ENCODE data around the gene LYRM1.

LYRM1 gene

DNA sequence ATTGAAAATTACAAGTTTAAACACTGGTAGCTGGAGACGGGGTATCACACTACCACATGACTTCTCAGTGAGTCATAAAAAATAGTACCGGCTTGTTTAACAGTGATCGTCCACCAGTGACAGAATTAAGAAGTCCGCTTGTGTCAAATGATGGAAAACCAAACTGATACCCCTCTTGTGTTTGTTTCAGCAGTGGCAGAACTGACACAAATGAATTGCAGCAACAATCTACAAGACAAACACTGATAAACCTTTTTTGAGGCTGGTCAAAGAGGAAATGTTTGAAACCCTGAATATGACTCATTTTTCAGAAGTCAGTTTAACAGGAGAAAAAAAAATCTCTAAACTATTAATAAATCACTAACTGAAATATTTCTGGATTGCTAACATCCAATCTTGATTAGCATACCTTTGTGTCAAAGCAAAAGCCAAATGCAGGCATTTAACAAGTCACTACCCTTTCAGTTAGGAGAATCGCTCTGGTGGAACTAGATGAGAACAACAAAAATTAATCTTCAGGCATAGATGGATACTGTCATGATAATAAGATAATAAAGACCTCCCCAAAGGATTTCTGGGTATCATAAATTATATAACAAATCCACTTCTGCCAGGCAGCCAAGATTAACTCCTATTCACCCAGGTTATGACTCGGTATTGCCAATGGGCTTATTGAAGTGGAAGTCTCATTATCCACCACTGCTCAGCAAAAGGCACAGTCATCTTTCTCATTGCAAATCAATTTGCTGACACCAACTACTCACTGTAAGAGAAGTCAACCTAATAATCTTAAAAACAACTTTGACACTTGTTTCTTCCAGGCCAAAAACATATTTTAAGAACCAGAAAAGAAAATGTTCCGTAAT lies 21.2 kb upstream of the LYRM1 start:
- Histone ChIP-seq H3K79me2 (ENCODE audit: insufficient read depth, low read length) (peaks cover 60% of the 10 kb centered on the region), H2AFZ (ENCODE audit: low read length) (no peak overlapping the region), H4K20me1 (ENCODE audit: insufficient read depth, low read length, poor library complexity, severe bottlenecking) (peaks cover under 1% of the 10 kb centered on the region), H3K4me2 (ENCODE audit: low read depth, low read length, poor library complexity, severe bottlenecking) (no peak overlapping the region), H3K9me2 (replicated peaks; ENCODE audit: low read depth, low read length) (no peaks in the 10 kb centered on the region), H3K36me3 (ENCODE audit: insufficient read depth, low read length) (no peaks in the 10 kb centered on the region), H3K9ac (ENCODE audit: low read depth, low read length, poor library complexity, severe bottlenecking) (no peak overlapping the region), H3K4me1 (ENCODE audit: insufficient read depth, low read length, poor library complexity, severe bottlenecking) (peaks cover 37% of the 10 kb centered on the region), H3F3A (ENCODE audit: low read depth) (0 out of 2 replicates have a peak, but pooled peaks cover 7% of the 10 kb centered on the region), H3K9me3 (ENCODE audit: insufficient read depth, low read depth, low read length) (no peaks in the 10 kb centered on the region), H3K27me3 (ENCODE audit: insufficient read depth, low read length, poor library complexity, severe bottlenecking) (no peaks in the 10 kb centered on the region), H3K4me3 (ENCODE audit: low read length, poor library complexity, severe bottlenecking) (no peak overlapping the region)
- TF ChIP-seq, protein P1, sequence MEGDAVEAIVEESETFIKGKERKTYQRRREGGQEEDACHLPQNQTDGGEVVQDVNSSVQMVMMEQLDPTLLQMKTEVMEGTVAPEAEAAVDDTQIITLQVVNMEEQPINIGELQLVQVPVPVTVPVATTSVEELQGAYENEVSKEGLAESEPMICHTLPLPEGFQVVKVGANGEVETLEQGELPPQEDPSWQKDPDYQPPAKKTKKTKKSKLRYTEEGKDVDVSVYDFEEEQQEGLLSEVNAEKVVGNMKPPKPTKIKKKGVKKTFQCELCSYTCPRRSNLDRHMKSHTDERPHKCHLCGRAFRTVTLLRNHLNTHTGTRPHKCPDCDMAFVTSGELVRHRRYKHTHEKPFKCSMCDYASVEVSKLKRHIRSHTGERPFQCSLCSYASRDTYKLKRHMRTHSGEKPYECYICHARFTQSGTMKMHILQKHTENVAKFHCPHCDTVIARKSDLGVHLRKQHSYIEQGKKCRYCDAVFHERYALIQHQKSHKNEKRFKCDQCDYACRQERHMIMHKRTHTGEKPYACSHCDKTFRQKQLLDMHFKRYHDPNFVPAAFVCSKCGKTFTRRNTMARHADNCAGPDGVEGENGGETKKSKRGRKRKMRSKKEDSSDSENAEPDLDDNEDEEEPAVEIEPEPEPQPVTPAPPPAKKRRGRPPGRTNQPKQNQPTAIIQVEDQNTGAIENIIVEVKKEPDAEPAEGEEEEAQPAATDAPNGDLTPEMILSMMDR (conservative IDR thresholded peaks at IDR 0.05; ENCODE audit: low read length), result no peak
- TF ChIP-seq EZH2phosphoT487 (IDR thresholded peaks at IDR 0.05; ENCODE audit: borderline replicate concordance), result no peak

DNA sequence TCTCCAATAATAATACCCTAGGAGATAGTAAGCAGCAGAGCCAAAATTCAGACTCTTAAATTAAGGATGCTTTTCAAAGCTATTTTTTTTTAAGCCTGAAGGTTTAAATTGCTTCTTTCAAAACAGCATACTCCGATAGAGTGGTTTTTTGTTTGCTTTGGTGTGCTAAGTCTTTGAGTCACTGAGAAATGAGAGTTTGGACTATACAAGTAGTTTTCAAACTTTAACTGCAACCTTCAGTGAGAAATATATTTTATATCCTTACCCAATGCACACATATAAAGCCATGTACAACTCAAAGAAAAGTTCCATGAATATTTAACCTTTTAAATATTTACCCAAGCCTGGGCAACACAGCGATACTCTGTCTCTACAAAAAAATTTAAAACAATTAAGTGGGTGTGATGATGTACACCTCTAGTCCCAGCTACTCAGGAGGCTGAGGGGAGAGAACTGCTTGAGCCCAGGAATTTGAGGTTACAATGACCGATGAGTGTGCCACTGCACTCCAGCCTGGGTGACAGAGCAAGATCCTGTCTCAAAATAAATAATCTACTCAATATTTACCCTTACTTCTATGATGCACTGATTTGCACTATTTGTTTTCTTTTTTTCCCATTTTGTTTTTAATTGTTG lies 19.6 kb upstream of the LYRM1 start:
- no peak overlapping the region for H3K4me3 ChIP-seq (ENCODE audit: low read length, poor library complexity, severe bottlenecking)
- no peaks in the 10 kb centered on the region for H3K27me3 ChIP-seq (ENCODE audit: insufficient read depth, low read length, poor library complexity, severe bottlenecking)
- no peak overlapping the region for H3K4me2 ChIP-seq (ENCODE audit: low read depth, low read length, poor library complexity, severe bottlenecking)
- peaks cover 4% of the 10 kb centered on the region for H4K20me1 ChIP-seq (ENCODE audit: insufficient read depth, low read length, poor library complexity, severe bottlenecking)
- H3K9me3 ChIP-seq (ENCODE audit: insufficient read depth, low read depth, low read length), result no peaks in the 10 kb centered on the region
- H3K36me3 ChIP-seq (ENCODE audit: insufficient read depth, low read length), result no peaks in the 10 kb centered on the region
- H3F3A ChIP-seq (ENCODE audit: low read depth), result 0 out of 2 replicates have a peak, but pooled peaks cover 10% of the 10 kb centered on the region
- H3K4me1 ChIP-seq (ENCODE audit: insufficient read depth, low read length, poor library complexity, severe bottlenecking), result peaks cover 28% of the 10 kb centered on the region
- no peaks in the 10 kb centered on the region for H3K9me2 ChIP-seq (replicated peaks; ENCODE audit: low read depth, low read length)
- H2AFZ ChIP-seq (ENCODE audit: low read length), result no peak overlapping the region
- TF ChIP-seq, protein P1 (conservative IDR thresholded peaks at IDR 0.05; ENCODE audit: low read length), result no peak
- TF ChIP-seq EZH2phosphoT487 (IDR thresholded peaks at IDR 0.05; ENCODE audit: borderline replicate concordance), result no peak
- peaks cover 55% of the 10 kb centered on the region for H3K79me2 ChIP-seq (ENCODE audit: insufficient read depth, low read length)
- H3K9ac ChIP-seq (ENCODE audit: low read depth, low read length, poor library complexity, severe bottlenecking), result no peak overlapping the region

DNA sequence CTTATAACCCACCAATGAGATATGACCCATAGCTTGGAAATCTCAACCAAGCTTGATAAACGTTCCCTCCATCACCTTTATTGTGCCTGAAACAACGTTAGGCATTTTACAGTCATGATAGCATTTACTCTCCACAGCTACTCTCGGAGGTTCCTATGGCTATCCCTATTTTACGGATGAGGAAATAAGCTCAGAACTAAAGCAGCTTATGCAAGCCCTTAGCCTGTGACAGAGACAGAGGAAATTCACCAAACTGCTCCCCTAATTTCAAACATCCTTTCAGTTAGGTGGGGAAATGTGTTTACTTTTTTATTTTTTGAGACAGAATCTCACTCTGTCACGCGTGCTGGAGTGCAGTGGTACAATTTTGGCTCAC lies 19.1 kb upstream of the LYRM1 start:
- Histone ChIP-seq H3K9me2 (replicated peaks; ENCODE audit: low read depth, low read length) (no peaks in the 10 kb centered on the region), H2AFZ (ENCODE audit: low read length) (no peak overlapping the region), H3K4me2 (ENCODE audit: low read depth, low read length, poor library complexity, severe bottlenecking) (no peak overlapping the region), H3K4me1 (ENCODE audit: insufficient read depth, low read length, poor library complexity, severe bottlenecking) (peaks cover 28% of the 10 kb centered on the region), H3K36me3 (ENCODE audit: insufficient read depth, low read length) (no peaks in the 10 kb centered on the region), H3K9ac (ENCODE audit: low read depth, low read length, poor library complexity, severe bottlenecking) (no peak overlapping the region), H3K27me3 (ENCODE audit: insufficient read depth, low read length, poor library complexity, severe bottlenecking) (no peaks in the 10 kb centered on the region), H4K20me1 (ENCODE audit: insufficient read depth, low read length, poor library complexity, severe bottlenecking) (peaks cover 4% of the 10 kb centered on the region), H3K9me3 (ENCODE audit: insufficient read depth, low read depth, low read length) (no peaks in the 10 kb centered on the region), H3K4me3 (ENCODE audit: low read length, poor library complexity, severe bottlenecking) (no peak overlapping the region), H3K79me2 (ENCODE audit: insufficient read depth, low read length) (peaks cover 50% of the 10 kb centered on the region), H3F3A (ENCODE audit: low read depth) (0 out of 2 replicates have a peak, but pooled peaks cover 10% of the 10 kb centered on the region)
- no peak for TF ChIP-seq EZH2phosphoT487 (IDR thresholded peaks at IDR 0.05; ENCODE audit: borderline replicate concordance)
- TF ChIP-seq, protein P1 (conservative IDR thresholded peaks at IDR 0.05; ENCODE audit: low read length), result no peak
